ENCODE data around the gene PRR23E.

PRR23E gene

GRCh38 chr3:127204841-127205582 lies 12.1 kb downstream of the PRR23E start:
- Histone ChIP-seq H3K27ac (ENCODE audit: low read length) (no peak overlapping the region), H3K27me3 (ENCODE audit: low read depth, low read length) (no peaks in the 10 kb centered on the region), H3K4me1 (ENCODE audit: control insufficient read depth in 1 of 2, insufficient read depth in 2 of 2, low read length in 2 of 2) (no peaks in the 10 kb centered on the region), H3K4me3 (ENCODE audit: low read depth in 1 of 2, low read length in 2 of 2) (no peak overlapping the region), H3K9me3 (ENCODE audit: control insufficient read depth in 1 of 2, low read length in 2 of 2) (peaks cover 3 to 4% of the 10 kb centered on the region in 2 donors), H3K36me3 (ENCODE audit: control insufficient read depth in 1 of 2, insufficient read depth in 2 of 2, low read length in 2 of 2) (no peaks in the 10 kb centered on the region)

DNA sequence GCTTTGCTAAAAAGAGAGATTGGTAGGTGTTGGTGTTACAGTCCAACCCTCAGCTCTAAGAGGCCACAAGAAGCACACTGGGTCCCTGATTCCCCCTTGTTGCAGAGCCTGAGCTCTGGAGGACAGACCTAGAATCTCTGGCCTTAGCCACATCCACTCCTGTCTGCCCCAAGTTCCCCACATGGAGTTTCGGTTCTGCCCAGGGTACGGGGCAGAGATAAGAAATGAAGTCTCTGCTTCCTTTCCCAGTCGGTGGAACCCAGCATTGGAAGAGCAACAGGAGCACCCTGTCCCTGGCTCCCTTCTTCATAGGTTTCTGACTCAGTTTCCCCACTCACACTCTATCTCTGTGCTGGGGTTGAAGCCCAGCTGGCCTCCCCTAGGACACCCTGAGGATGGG lies 13.2 kb downstream of the PRR23E start:
- Histone ChIP-seq H3K4me3 (ENCODE audit: low read depth in 1 of 2, low read length in 2 of 2) (no peak overlapping the region), H3K36me3 (ENCODE audit: control insufficient read depth in 1 of 2, insufficient read depth in 2 of 2, low read length in 2 of 2) (no peaks in the 10 kb centered on the region), H3K4me1 (ENCODE audit: control insufficient read depth in 1 of 2, insufficient read depth in 2 of 2, low read length in 2 of 2) (no peaks in the 10 kb centered on the region), H3K27me3 (ENCODE audit: low read depth, low read length) (no peaks in the 10 kb centered on the region), H3K9me3 (ENCODE audit: control insufficient read depth in 1 of 2, low read length in 2 of 2) (peaks cover 3 to 4% of the 10 kb centered on the region in 2 donors), H3K27ac (ENCODE audit: low read length) (no peak overlapping the region)

- no peaks in the 10 kb centered on the region for H3K36me3 ChIP-seq (ENCODE audit: control insufficient read depth in 1 of 2, insufficient read depth in 2 of 2, low read length in 2 of 2)
- H3K4me3 ChIP-seq (ENCODE audit: low read depth in 1 of 2, low read length in 2 of 2), result no peak overlapping the region
- H3K9me3 ChIP-seq (ENCODE audit: control insufficient read depth in 1 of 2, low read length in 2 of 2), result peaks cover 3 to 4% of the 10 kb centered on the region in 2 donors
- H3K27ac ChIP-seq (ENCODE audit: low read length), result no peak overlapping the region
- H3K27me3 ChIP-seq (ENCODE audit: low read depth, low read length), result no peaks in the 10 kb centered on the region
- H3K4me1 ChIP-seq (ENCODE audit: control insufficient read depth in 1 of 2, insufficient read depth in 2 of 2, low read length in 2 of 2), result no peaks in the 10 kb centered on the region
Measured at GRCh38 chr3:127206611-127207516, 13.9 kb downstream of the PRR23E start.

- Histone ChIP-seq H3K27ac (ENCODE audit: low read length) (no peak overlapping the region), H3K27me3 (ENCODE audit: low read depth, low read length) (no peaks in the 10 kb centered on the region)
Measured at GRCh38 chr3:127207727-127208482, 15.0 kb downstream of the PRR23E start.

GRCh38 chr3:127208483-127209100 lies 15.7 kb downstream of the PRR23E start:
- Histone ChIP-seq H3K4me3 (ENCODE audit: low read depth in 1 of 2, low read length in 2 of 2) (no peak overlapping the region), H3K9me3 (ENCODE audit: control insufficient read depth in 1 of 2, low read length in 2 of 2) (no peaks in the 10 kb centered on the region), H3K36me3 (ENCODE audit: control insufficient read depth in 1 of 2, insufficient read depth in 2 of 2, low read length in 2 of 2) (no peaks in the 10 kb centered on the region), H3K4me1 (ENCODE audit: control insufficient read depth in 1 of 2, insufficient read depth in 2 of 2, low read length in 2 of 2) (no peaks in the 10 kb centered on the region), H3K27ac (ENCODE audit: low read length) (no peak overlapping the region), H3K27me3 (ENCODE audit: low read depth, low read length) (no peaks in the 10 kb centered on the region)

More at GRCh38 chr3:127207727-127208482, 15.0 kb downstream of the PRR23E start:
- H3K9me3 ChIP-seq (ENCODE audit: control insufficient read depth in 1 of 2, low read length in 2 of 2), result peaks cover 0 to under 1% of the 10 kb centered on the region in 2 donors
- no peaks in the 10 kb centered on the region for H3K4me1 ChIP-seq (ENCODE audit: control insufficient read depth in 1 of 2, insufficient read depth in 2 of 2, low read length in 2 of 2)
- H3K4me3 ChIP-seq (ENCODE audit: low read depth in 1 of 2, low read length in 2 of 2), result no peak overlapping the region
- no peaks in the 10 kb centered on the region for H3K36me3 ChIP-seq (ENCODE audit: control insufficient read depth in 1 of 2, insufficient read depth in 2 of 2, low read length in 2 of 2)

DNA sequence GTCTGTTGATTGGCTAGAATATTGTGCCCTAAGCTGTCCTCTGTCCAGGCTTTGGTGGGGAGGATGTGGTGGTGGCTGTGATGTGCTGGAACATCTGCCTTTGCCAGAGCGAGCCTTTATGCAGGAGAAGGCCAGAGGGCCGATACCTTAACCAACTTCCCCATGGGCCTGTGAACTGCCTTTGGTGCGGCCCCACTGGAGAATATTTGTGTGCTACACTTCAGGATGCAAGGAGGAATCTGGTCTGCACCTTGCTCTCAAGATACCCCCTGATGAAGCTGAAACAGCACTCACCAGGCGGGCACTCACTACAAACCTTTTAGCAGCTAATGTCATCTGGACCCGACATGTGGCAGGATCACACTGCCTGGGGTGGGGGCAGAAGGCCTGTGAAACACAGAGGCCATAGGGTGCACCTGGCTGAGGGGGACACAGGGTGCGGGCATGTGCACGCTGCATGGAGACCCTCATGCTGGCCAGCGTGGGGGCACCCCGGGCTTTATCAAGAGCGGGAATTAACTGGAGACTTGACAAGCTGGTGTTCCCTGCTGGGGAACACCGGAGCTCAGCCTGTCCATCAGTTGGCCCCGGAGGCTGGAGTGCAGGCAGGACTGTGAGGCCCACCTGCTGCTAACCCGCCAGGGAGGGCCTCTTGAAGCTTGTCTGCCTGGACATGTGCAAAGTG lies 16.4 kb downstream of the PRR23E start:
- Histone ChIP-seq H3K27me3 (ENCODE audit: low read depth, low read length) (no peaks in the 10 kb centered on the region), H3K4me1 (ENCODE audit: control insufficient read depth in 1 of 2, insufficient read depth in 2 of 2, low read length in 2 of 2) (no peaks in the 10 kb centered on the region), H3K9me3 (ENCODE audit: control insufficient read depth in 1 of 2, low read length in 2 of 2) (no peaks in the 10 kb centered on the region), H3K36me3 (ENCODE audit: control insufficient read depth in 1 of 2, insufficient read depth in 2 of 2, low read length in 2 of 2) (no peaks in the 10 kb centered on the region), H3K4me3 (ENCODE audit: low read depth in 1 of 2, low read length in 2 of 2) (no peak overlapping the region), H3K27ac (ENCODE audit: low read length) (no peak overlapping the region)

- no peaks in the 10 kb centered on the region for H3K27me3 ChIP-seq (ENCODE audit: low read depth, low read length)
- no peaks in the 10 kb centered on the region for H3K36me3 ChIP-seq (ENCODE audit: control insufficient read depth in 1 of 2, insufficient read depth in 2 of 2, low read length in 2 of 2)
- H3K27ac ChIP-seq (ENCODE audit: low read length), result no peak overlapping the region
- no peaks in the 10 kb centered on the region for H3K4me1 ChIP-seq (ENCODE audit: control insufficient read depth in 1 of 2, insufficient read depth in 2 of 2, low read length in 2 of 2)
- H3K4me3 ChIP-seq (ENCODE audit: low read depth in 1 of 2, low read length in 2 of 2), result no peak overlapping the region
- H3K9me3 ChIP-seq (ENCODE audit: control insufficient read depth in 1 of 2, low read length in 2 of 2), result no peaks in the 10 kb centered on the region
Measured at GRCh38 chr3:127209840-127210653, 17.1 kb downstream of the PRR23E start.

GRCh38 chr3:127210654-127210943 lies 17.7 kb downstream of the PRR23E start:
- Histone ChIP-seq H3K4me3 (ENCODE audit: low read depth in 1 of 2, low read length in 2 of 2) (no peak overlapping the region), H3K27ac (ENCODE audit: low read length) (no peak overlapping the region), H3K27me3 (ENCODE audit: low read depth, low read length) (no peaks in the 10 kb centered on the region), H3K4me1 (ENCODE audit: control insufficient read depth in 1 of 2, insufficient read depth in 2 of 2, low read length in 2 of 2) (no peaks in the 10 kb centered on the region), H3K36me3 (ENCODE audit: control insufficient read depth in 1 of 2, insufficient read depth in 2 of 2, low read length in 2 of 2) (no peaks in the 10 kb centered on the region), H3K9me3 (ENCODE audit: control insufficient read depth in 1 of 2, low read length in 2 of 2) (no peaks in the 10 kb centered on the region)

DNA sequence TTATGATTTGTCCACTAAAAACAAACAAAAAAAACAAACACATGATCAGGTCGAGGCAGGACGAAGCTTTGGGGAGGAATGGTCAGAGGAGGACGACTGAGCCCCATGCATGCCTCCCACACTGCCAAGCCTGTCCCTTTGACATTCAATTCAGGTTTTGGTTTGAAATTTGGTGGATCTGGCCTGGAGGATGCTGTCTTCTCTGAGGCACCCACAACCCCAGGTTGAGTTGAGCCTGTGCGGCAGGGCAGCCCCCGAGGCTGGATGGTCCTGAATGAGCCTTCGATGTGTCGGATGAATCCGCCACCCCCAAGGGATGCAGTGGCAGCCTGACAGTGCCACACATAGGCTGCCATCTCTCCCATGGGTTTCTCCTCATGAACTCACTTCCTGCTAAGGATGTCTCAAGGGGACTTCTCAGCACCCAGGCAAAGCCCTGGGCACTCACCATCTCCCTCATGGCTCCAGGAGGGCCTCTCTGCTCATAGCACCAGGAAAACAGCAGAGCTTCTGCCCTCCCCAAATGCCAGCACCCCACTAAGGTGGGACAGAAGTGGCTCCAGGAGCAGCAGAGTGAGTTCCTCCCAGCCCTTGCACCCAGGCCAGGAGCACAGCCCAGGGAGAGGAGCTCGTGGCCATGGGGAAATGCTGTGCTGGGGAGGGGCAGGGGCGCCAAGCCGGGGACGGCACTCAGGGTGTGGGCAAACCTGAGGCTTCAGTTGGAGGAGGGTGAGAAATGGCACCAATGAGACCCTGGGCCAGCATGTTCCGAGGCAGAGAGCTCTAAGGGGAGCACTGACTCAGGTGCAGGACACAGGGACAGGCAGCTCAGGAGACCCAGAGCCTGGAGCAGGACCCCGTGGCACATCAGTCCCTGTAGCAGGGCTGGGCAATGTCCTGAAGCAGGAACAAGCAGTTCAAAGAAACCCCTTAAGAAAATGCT lies 18.5 kb downstream of the PRR23E start:
- no peaks in the 10 kb centered on the region for H3K27me3 ChIP-seq (ENCODE audit: low read depth, low read length)
- no peaks in the 10 kb centered on the region for H3K36me3 ChIP-seq (ENCODE audit: control insufficient read depth in 1 of 2, insufficient read depth in 2 of 2, low read length in 2 of 2)
- no peak overlapping the region for H3K27ac ChIP-seq (ENCODE audit: low read length)
- no peaks in the 10 kb centered on the region for H3K9me3 ChIP-seq (ENCODE audit: control insufficient read depth in 1 of 2, low read length in 2 of 2)
- H3K4me1 ChIP-seq (ENCODE audit: control insufficient read depth in 1 of 2, insufficient read depth in 2 of 2, low read length in 2 of 2), result no peaks in the 10 kb centered on the region
- H3K4me3 ChIP-seq (ENCODE audit: low read depth in 1 of 2, low read length in 2 of 2), result no peak overlapping the region
